ENCODE measurements around the gene ARRDC1.
A peak's percentile ranks its signal among the peaks of the same experiment; 100 is the strongest.

ARRDC1 gene

GRCh38 chr9:137569609-137570203 lies 35.8 kb upstream of the ARRDC1 start (continued):
- TF ChIP-seq ZNF404 (tag by site-specific recombination; IDR thresholded peaks at IDR 0.05) (no peak), KLF10 (tag by site-specific recombination; IDR thresholded peaks at IDR 0.05) (no peak), ZBTB17 (tag by site-specific recombination; IDR thresholded peaks at IDR 0.05) (peak; percentile 78), ZNF266 (tag by site-specific recombination; IDR thresholded peaks at IDR 0.05; ENCODE audit: low read depth) (0 out of 2 replicates have a peak, but pooled peaks have one; percentile 21), ZNF785 (tag by site-specific recombination; IDR thresholded peaks at IDR 0.05) (no peak), GLIS2 (tag by site-specific recombination; IDR thresholded peaks at IDR 0.05) (no peak), RBAK (tag by site-specific recombination; IDR thresholded peaks at IDR 0.05) (no peak), ZFHX2 (tag by site-specific recombination; conservative IDR thresholded peaks at IDR 0.05) (peak; percentile 99), ZNF416 (tag by site-specific recombination; IDR thresholded peaks at IDR 0.05) (no peak), ZNF366 (tag by site-specific recombination; conservative IDR thresholded peaks at IDR 0.05) (peak; percentile 90), PRDM6 (tag by site-specific recombination; IDR thresholded peaks at IDR 0.05) (no peak)

DNA sequence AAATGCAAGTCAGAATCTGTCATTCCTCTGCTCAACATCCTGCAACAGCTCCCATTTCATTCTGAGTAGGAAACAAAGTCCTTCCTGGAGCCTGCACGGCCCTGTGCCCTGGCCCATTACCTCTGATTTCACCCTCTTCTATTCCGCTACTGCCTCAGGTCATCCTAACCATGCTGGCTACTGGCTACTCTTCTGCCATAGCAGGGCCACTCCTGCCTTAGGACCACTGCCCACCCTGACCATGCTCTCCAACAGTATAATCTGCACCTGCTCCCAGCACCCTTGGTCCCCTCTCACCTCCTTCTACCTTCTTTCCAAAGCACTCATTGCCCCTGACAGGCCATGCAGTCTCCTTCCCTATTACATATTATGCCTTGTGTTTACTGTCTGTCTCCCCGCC lies 34.9 kb upstream of the ARRDC1 start:
- H3K4me1 ChIP-seq (ENCODE audit: control insufficient read depth, insufficient read depth, low read length) = no peaks in the 10 kb centered on the region
- POLR2A ChIA-PET = no interaction called here
- no peaks in the 10 kb centered on the region for H3K9me3 ChIP-seq (ENCODE audit: control insufficient read depth, insufficient read depth, low read depth, low read length)
- CTCF ChIA-PET = interaction anchor here (1.0 kb wide), 1 partner anchor 9 kb away, joined by 3 read pairs; no protein-coding TSS in a partner anchor
- H3K27ac ChIP-seq (ENCODE audit: extremely low read depth, low read depth, low read length) = no peak overlapping the region
- no peak overlapping the region for H3K4me3 ChIP-seq (ENCODE audit: low read depth, low read length)
- H3K36me3 ChIP-seq (ENCODE audit: control insufficient read depth in 2 of 2, insufficient read depth in 1 of 2, low read length in 2 of 2) = peaks cover 12 to 48% of the 10 kb centered on the region in 2 experiments
- no peak for TF ChIP-seq ZBTB49 (tag by site-specific recombination; IDR thresholded peaks at IDR 0.05; ENCODE audit: low read depth)
- no peak for TF ChIP-seq FEZF1 (tag by site-specific recombination; IDR thresholded peaks at IDR 0.05)
- TF ChIP-seq, protein P1, sequence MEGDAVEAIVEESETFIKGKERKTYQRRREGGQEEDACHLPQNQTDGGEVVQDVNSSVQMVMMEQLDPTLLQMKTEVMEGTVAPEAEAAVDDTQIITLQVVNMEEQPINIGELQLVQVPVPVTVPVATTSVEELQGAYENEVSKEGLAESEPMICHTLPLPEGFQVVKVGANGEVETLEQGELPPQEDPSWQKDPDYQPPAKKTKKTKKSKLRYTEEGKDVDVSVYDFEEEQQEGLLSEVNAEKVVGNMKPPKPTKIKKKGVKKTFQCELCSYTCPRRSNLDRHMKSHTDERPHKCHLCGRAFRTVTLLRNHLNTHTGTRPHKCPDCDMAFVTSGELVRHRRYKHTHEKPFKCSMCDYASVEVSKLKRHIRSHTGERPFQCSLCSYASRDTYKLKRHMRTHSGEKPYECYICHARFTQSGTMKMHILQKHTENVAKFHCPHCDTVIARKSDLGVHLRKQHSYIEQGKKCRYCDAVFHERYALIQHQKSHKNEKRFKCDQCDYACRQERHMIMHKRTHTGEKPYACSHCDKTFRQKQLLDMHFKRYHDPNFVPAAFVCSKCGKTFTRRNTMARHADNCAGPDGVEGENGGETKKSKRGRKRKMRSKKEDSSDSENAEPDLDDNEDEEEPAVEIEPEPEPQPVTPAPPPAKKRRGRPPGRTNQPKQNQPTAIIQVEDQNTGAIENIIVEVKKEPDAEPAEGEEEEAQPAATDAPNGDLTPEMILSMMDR (tag by site-specific recombination; IDR thresholded peaks at IDR 0.05) = no peak

- TF ChIP-seq ZNF548 (tag by site-specific recombination; IDR thresholded peaks at IDR 0.05) (no peak), GLI4 (tag by site-specific recombination; IDR thresholded peaks at IDR 0.05) (no peak), ZNF621 (tag by site-specific recombination; IDR thresholded peaks at IDR 0.05) (no peak), ZNF366 (tag by site-specific recombination; conservative IDR thresholded peaks at IDR 0.05) (no peak), SETDB1 (IDR thresholded peaks at IDR 0.05; ENCODE audit: insufficient read length, low read length) (no peak), ZFP69B (tag by site-specific recombination; IDR thresholded peaks at IDR 0.05) (no peak), ZBTB21 (tag by site-specific recombination; IDR thresholded peaks at IDR 0.05) (no peak), ZNF792 (tag by site-specific recombination; IDR thresholded peaks at IDR 0.05) (no peak), ZNF629 (tag by site-specific recombination; IDR thresholded peaks at IDR 0.05) (no peak), GLI2 (tag by site-specific recombination; IDR thresholded peaks at IDR 0.05; ENCODE audit: borderline replicate concordance, low read depth) (no peak)
- TF ChIP-seq, protein P2, sequence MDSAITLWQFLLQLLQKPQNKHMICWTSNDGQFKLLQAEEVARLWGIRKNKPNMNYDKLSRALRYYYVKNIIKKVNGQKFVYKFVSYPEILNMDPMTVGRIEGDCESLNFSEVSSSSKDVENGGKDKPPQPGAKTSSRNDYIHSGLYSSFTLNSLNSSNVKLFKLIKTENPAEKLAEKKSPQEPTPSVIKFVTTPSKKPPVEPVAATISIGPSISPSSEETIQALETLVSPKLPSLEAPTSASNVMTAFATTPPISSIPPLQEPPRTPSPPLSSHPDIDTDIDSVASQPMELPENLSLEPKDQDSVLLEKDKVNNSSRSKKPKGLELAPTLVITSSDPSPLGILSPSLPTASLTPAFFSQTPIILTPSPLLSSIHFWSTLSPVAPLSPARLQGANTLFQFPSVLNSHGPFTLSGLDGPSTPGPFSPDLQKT (IDR thresholded peaks at IDR 0.05; ENCODE audit: borderline replicate concordance, low read depth, low read length) = no peak
- H3K4me3 ChIP-seq (ENCODE audit: low read depth, low read length) = no peak overlapping the region
- peaks cover 18 to 60% of the 10 kb centered on the region in 2 experiments for H3K36me3 ChIP-seq (ENCODE audit: control insufficient read depth in 2 of 2, insufficient read depth in 1 of 2, low read length in 2 of 2)
- no peaks in the 10 kb centered on the region for H3K9me3 ChIP-seq (ENCODE audit: control insufficient read depth, insufficient read depth, low read depth, low read length)
- CTCF ChIA-PET = interaction anchor here (0.6 to 1.6 kb wide), 2 partner anchors 8 to 428 kb away, joined by 3 to 4 read pairs; no protein-coding TSS in a partner anchor
- POLR2A ChIA-PET = no interaction called here
- no peaks in the 10 kb centered on the region; the same call in 1 of the 2 replicates for H3K4me1 ChIP-seq (ENCODE audit: control insufficient read depth, insufficient read depth, low read length)
- no peak overlapping the region for H3K27ac ChIP-seq (ENCODE audit: extremely low read depth, low read depth, low read length)
Observed at GRCh38 chr9:137574192-137574591, 31.3 kb upstream of the ARRDC1 start.
